ENCODE measurements around the gene HELZ.

GRCh38 chr17:67032382-67032781 lies 212.6 kb downstream of the HELZ start:
- TF ChIP-seq CTCF (conservative IDR thresholded peaks at IDR 0.05 in 1 of 2, IDR thresholded peaks at IDR 0.05 in 1 of 2; ENCODE audit: extremely low read depth in 1 of 2, insufficient read depth in 1 of 2, low read depth in 1 of 2, low read length in 2 of 2) (no peak), EZH2 (IDR thresholded peaks at IDR 0.05; ENCODE audit: borderline replicate concordance, low read length) (no peak)

Measured in mammary epithelial cell (primary cell).